RWPE1 (cell line): Measurements from ENCODE around the gene RSAD2.

Experiments used
- CTCF ChIA-PET: fragments of 350-600 bp; sonication (Branson Sonifier 250); formaldehyde crosslinking; extraction: SDS; loops from one replicate; lab custom pipeline; 2021; lab: Yijun Ruan, JAX
- POLR2A ChIA-PET: fragments of 400-600 bp; formaldehyde crosslinking; extraction: SDS; loops from one replicate; lab custom pipeline; 2020; ENCODE audit warnings: antibody characterized with exemption; ENCODE audit not compliant: low non-redundant PET; lab: Yijun Ruan, JAX
- DNase-seq: peaks from one replicate; pipeline ENCODE4 v3.0.0; 2012; ENCODE audit warnings: low spot score
- H3K27ac ChIP-seq: fragments of 450-650 bp; 2 replicates; pipeline ENCODE4 v1.5.1; 2017
- CTCF ChIP-seq: fragments of 450-650 bp; conservative IDR thresholded peaks from 2 replicates; pipeline ENCODE4 v1.5.1; 2017; ENCODE audit warnings: low read depth, mild to moderate bottlenecking

The RSAD2 gene

GRCh38 chr2:6863792-6864191 is 13.8 kb upstream of the RSAD2 start:
- H3K27ac ChIP-seq: no peak overlapping the region
- no peak for TF ChIP-seq CTCF
- DNase-seq: no peak
- ChIA-PET CTCF (no interaction called here), POLR2A (no interaction called here)

- TF ChIP-seq CTCF: no peak
- H3K27ac ChIP-seq: no peak overlapping the region
- ChIA-PET POLR2A (no interaction called here), CTCF (no interaction called here)
- no peak for DNase-seq
These were observed 13.3 kb upstream of the RSAD2 start for GRCh38 chr2:6864231-6864754.

- DNase-seq: no peak
- H3K27ac ChIP-seq: no peak overlapping the region; the same call in 1 of the 2 replicates
- CTCF ChIA-PET: interaction anchor here (1.0 kb wide), 1 partner anchor 48 kb away, joined by 4 read pairs; no protein-coding TSS in a partner anchor
- POLR2A ChIA-PET: interaction anchor here (0.6 kb wide), 1 partner anchor 13 kb away, joined by 3 read pairs; the partner anchor contains the start of gene RSAD2
- TF ChIP-seq CTCF: no peak
These were observed 12.6 kb upstream of the RSAD2 start for GRCh38 chr2:6864923-6865345.

- peak; percentile 39 for TF ChIP-seq CTCF
- ChIA-PET POLR2A (interaction anchor here (0.6 kb wide), 1 partner anchor 12 kb away, joined by 3 read pairs; the partner anchor contains the start of gene RSAD2), CTCF (interaction anchor here (0.5 to 1.3 kb wide), 5 partner anchors 12 to 1886 kb away, joined by 3 to 4 read pairs (median 4); partner anchors contain the start of gene RSAD2)
- DNase-seq: peak; percentile 74
- peak within 1 kb of the TSS; percentile 63 for H3K27ac ChIP-seq
These were observed 12.0 kb upstream of the RSAD2 start, which contains the start of gene CMPK2 for GRCh38 chr2:6865346-6866274. Gene CMPK2, minus strand, starts transcription at chr2:6865907. Its CDS starts 211 bp downstream, at chr2:6865696.

GRCh38 chr2:6866275-6866671 is 11.3 kb upstream of the RSAD2 start:
- peak; percentile 78 for TF ChIP-seq CTCF
- POLR2A ChIA-PET: no interaction called here
- DNase-seq: peak; percentile 57
- H3K27ac ChIP-seq: peak overlapping the region; percentile 63
- CTCF ChIA-PET: interaction anchor here (0.5 to 1.3 kb wide), 7 partner anchors 12 to 1887 kb away, joined by 3 to 4 read pairs (median 3); partner anchors contain the start of gene RSAD2

- CTCF ChIA-PET: interaction anchor here (0.6 to 1.3 kb wide), 6 partner anchors 11 to 899 kb away, joined by 3 to 5 read pairs (median 4); partner anchors contain the start of gene RSAD2
- no peak for DNase-seq
- TF ChIP-seq CTCF: no peak
- POLR2A ChIA-PET: no interaction called here
- H3K27ac ChIP-seq: no peak overlapping the region
These were observed 10.6 kb upstream of the RSAD2 start for GRCh38 chr2:6866982-6867381.
